GM12891 (cell line): Measurements from ENCODE around the gene SIRT4.

Experiments
- DNase-seq: peaks from one replicate; pipeline ENCODE4 v3.0.0; 2011; ENCODE audit warnings: low spot score; ENCODE audit not compliant: insufficient read length
- FAIRE-seq: peaks from 2 replicates; lab custom pipeline; 2011; peaks lifted over from hg19 to GRCh38; lab: Jason Lieb, UNC
- PAX5 ChIP-seq: IDR thresholded peaks from 2 replicates; pipeline ENCODE4 v1.6.1; 2011; ENCODE audit warnings: low read length, moderate library complexity, mild to moderate bottlenecking; ENCODE audit not compliant: insufficient read depth, severe bottlenecking
- POLR2A ChIP-seq: IDR thresholded peaks from 2 replicates; pipeline ENCODE4 v1.6.1; 2011; ENCODE audit warnings: low read depth, low read length, control low read depth
- POLR2AphosphoS5 ChIP-seq: IDR thresholded peaks from 2 replicates; pipeline ENCODE4 v1.6.1; 2011; ENCODE audit warnings: low read depth, low read length, control low read depth
- POU2F2 ChIP-seq: IDR thresholded peaks from 2 replicates; pipeline ENCODE4 v1.6.1; 2011; ENCODE audit warnings: low read depth, mild to moderate bottlenecking, control low read depth, low read length, moderate library complexity
- SPI1 ChIP-seq: IDR thresholded peaks from 2 replicates; pipeline ENCODE4 v1.6.1; 2011; ENCODE audit warnings: low read depth, low read length, control low read depth
- TAF1 ChIP-seq: IDR thresholded peaks from 2 replicates; pipeline ENCODE4 v1.6.1; 2011; ENCODE audit warnings: low read depth, low read length, control low read depth

SIRT4 gene

DNA sequence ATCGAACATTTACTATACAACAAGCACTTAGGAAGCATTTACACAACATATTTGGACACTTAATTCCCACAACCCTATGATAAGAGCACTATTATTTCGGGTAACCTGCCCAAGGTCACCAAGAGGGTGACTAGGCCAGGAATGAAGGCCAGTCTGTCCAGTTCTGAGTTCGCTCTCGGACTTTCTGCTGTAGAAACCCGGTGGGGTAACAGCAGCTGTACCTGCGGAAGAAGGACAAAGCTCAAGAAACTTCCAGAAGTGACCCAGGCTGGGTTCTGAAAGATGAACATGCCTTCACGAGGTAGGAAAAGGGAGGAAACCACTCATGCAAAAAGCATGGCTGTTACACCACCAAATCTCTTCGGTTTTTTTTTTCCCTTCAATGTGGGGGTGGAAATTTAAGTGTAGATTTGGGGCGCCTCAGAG lies 14.7 kb downstream of the SIRT4 start:
- FAIRE-seq, result no peak
- TF ChIP-seq SPI1, result no peak
- TF ChIP-seq TAF1, result no peak
- no peak for TF ChIP-seq POU2F2
- TF ChIP-seq PAX5, result no peak
- no peak for TF ChIP-seq POLR2AphosphoS5
- no peak for TF ChIP-seq POLR2A
- no peak for DNase-seq

DNA sequence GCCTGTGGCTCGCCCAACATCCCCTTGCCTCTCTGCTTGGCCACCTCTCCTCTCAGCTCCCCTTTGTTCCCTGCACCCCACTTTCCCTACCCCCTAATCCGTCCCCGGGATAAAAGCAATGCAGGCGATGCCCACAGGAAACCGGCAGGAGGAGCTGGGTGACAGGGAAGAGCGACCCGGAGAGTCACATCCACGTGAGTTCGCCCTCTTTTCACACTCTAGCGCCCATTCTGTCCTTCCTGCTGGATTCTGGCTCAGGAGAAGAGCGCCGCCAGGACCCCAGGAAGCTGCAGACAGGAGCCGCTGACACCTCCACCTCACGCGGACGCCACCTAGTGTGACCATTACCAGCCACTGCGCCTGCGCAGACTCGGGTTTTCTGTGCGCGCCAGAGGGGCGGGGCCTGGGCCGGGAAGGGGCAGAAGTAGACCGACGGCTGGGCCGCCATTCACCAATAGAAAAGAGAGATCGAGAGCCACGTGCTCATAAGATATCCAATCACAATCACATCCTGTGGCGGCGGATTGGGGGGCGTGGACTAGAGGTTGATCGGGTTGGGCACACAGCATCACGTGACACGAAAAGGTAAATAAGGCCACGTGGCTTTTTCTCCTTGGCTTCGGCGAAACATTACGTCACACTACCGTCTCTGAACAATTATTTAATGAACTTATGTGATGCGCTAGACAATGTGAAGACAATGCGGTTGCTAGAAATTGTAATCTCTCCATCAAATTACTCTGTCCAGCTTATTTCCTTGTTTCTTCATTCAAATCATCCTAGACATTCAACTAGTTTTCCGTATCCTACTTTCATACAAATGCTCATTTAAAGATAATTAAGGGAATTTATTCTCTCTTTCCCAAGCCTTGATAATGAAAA lies 15.3 kb downstream of the SIRT4 start:
- TF ChIP-seq TAF1, result peak; percentile 97
- TF ChIP-seq POU2F2, result no peak
- peak; percentile 86 for TF ChIP-seq POLR2A
- no peak for TF ChIP-seq SPI1
- peak; percentile 78 for TF ChIP-seq POLR2AphosphoS5
- TF ChIP-seq PAX5, result no peak
- DNase-seq (peak; percentile 94), FAIRE-seq (peak; percentile 99)

DNA sequence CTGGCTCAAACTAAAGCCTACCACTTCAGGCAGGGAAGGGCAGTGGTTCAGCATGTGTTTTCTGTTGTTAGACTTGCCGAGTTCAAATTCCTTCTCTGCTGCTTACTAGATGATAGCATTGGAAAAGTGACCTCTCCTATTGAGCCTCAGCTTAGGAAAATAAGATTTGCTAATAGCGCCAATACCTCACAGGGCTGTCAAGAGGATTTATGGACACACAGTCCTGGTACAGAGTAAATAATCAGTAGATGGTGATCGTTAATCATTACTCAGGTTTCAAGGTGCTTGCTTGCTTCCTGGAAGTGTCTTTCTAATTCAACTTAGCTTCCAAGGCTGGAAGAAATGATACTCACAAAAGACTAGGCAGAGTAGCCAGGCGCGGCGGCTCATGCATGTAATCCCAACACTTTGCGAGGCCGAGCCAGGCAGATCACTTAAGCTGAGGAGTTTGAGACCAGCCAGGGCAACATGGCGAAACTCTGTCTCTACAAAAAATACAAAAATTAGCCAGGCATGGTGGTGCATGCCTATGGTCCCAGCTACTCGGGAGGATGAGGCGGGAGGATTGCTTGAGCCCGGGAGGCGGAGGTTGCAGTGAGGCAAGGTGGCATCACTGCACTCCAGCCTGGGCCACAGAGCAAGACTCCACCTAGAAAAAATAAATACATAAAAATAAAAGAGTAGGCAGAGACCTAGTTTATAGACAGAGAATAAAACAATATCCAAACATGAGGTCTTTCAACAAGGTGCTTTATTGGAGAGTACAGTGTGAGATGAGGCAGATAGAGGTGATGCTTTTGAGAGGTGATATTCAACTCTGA lies 19.5 kb downstream of the SIRT4 start:
- FAIRE-seq, result no peak
- no peak for DNase-seq

DNA sequence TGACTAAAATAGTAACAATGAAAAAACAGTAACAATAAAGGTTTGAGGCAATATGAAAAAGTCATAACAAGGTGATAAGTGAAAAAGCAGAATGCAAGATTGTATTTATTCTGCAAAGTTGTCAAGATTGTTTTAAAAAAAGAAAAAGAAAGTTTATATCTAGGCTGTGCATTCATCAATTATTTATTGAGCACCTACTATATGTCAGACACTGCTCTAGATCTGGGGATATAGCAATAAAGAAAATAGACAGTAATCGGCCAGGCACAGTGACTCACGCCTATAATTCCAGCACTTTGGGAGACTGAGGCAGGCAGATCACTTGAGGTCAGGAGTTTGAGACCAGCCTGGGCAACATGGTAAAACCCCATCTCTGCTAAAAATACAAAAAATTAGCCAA lies 21.7 kb downstream of the SIRT4 start:
- TF ChIP-seq SPI1, result no peak
- TF ChIP-seq PAX5, result no peak
- TF ChIP-seq TAF1, result no peak
- TF ChIP-seq POLR2A, result no peak
- TF ChIP-seq POLR2AphosphoS5, result no peak
- TF ChIP-seq POU2F2, result no peak
- DNase-seq, result no peak
- FAIRE-seq, result no peak

More for the DNA sequence above, 19.5 kb downstream of the SIRT4 start:
- TF ChIP-seq PAX5 (no peak), POLR2A (no peak), POU2F2 (no peak), POLR2AphosphoS5 (no peak), SPI1 (no peak), TAF1 (no peak)

DNA sequence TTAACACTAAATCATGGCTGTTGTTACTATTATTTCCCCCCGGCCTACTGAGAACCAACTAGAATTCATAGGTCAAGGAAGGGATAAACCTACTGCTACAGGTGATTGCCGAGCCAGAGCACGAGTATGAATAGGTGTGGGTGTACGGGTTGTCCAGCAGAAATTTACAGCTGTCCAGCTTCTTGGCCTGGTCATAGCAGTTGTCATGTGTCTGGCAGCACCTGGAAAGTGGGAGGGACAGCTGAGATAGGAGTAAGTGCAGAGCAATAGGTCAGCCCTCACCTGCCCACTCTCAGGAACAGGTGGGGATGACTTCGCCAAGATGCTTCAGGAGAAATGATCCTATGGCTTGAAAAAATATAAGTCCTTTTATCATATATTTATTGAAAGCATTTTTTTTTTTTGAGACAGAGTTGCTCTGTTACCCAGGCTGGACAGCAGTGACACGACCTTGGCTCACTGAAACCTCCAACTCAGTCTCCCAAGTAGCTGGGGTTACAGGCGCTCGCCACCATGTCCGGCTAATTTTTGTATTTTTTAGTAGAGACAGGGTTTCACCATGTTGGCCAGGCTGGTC lies 22.8 kb downstream of the SIRT4 start:
- FAIRE-seq (no peak), DNase-seq (no peak)
- TF ChIP-seq POU2F2 (no peak), SPI1 (no peak), PAX5 (no peak), TAF1 (no peak), POLR2A (no peak), POLR2AphosphoS5 (no peak)

DNA sequence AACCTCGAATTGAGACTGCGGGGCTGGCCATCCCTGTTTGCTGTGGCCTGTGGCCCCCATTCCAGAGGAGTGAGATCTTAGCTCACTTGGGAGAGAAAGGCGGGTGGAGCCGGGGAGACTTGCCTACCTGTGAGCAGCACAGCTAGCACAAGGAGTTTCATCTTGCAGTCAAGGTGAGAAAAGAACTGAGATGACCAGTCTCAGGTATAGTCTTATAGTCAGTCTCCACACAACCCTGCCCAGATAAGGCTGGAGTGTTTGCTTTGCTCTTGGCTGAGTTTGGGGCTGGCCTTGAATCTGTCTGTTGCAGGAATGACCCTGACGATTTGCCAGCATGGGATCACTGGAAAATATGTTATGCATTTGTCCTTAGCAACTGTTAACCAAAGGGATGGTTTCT lies 25.5 kb downstream of the SIRT4 start, which contains the start of gene PLA2G1B:
Gene PLA2G1B (minus strand): TSS at position 187 of the 400 bp plus-strand sequence. CDS start 26 bp downstream, at position 161.
- DNase-seq (no peak), FAIRE-seq (no peak)
- TF ChIP-seq POU2F2 (no peak), POLR2A (no peak), SPI1 (no peak), TAF1 (no peak), POLR2AphosphoS5 (no peak), PAX5 (no peak)

DNA sequence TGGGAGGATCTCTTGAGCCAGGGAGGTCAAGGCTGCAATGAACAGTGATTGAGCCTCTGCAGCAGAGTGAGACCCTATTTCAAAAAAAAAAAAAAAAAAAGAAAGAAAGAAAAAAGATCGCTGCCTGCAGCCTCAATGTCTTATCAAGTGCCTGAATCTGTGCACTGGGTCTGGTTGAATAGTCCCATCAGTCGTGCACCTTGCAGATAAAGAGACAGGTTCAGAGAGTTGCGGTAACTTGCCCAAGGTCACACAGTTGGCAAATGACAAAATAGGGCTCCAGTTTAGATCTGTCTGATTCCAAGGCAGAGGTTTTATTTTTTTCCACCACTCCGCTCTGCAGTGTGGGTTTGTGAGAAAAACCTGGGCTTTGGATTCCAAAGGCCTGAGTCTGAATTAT lies 26.1 kb downstream of the SIRT4 start:
- TF ChIP-seq TAF1 (no peak), SPI1 (no peak), POU2F2 (no peak), POLR2A (no peak), PAX5 (no peak), POLR2AphosphoS5 (no peak)
- no peak for FAIRE-seq
- DNase-seq, result no peak

DNA sequence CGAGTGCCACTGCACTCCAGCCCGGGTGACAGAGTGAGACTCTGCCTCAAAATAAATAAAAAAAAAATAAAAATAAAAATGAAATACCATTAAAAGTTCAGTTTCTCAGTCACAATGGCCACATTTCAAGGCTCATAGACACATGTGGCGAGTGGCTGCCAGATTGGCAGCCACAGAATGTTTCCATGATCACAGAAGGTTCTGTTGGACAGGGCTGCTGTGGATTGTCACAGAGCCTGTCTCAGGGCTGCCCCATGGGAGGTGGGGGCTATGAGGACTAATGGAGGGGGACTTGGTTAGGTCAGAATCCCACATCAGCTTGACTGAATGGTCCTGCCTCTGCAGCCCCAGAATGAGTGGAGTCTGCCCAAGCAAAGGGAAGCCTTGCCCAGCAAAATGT lies 29.3 kb downstream of the SIRT4 start:
- no peak for FAIRE-seq
- no peak for DNase-seq
- TF ChIP-seq TAF1 (no peak), POLR2AphosphoS5 (no peak), PAX5 (no peak), POU2F2 (no peak), SPI1 (no peak), POLR2A (no peak)

DNA sequence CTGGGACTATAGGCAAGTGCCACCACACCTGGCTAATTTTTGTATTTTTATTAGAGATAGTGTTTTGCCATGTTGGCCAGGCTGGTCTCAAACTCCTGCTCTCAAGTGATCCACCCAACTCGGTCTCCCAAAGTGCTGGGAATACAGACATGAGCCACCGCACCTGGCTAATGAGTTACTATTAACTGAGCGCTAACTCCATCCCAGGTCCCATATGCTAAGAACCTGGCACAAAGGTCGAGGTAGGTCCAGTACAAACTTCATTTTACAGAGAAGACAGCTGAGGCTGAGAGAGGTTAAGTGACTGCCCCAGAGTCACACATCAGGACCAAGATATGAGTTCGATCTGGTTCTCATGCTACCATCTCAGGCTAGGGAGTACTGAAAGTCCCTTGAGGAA lies 29.9 kb downstream of the SIRT4 start:
- no peak for TF ChIP-seq POU2F2
- TF ChIP-seq PAX5, result no peak
- TF ChIP-seq POLR2A, result no peak
- no peak for TF ChIP-seq POLR2AphosphoS5
- no peak for TF ChIP-seq TAF1
- no peak for TF ChIP-seq SPI1
- DNase-seq, result no peak
- FAIRE-seq, result no peak
